HG03439 (cell line): ENCODE measurements around the gene ADAMTSL5.
"Not testable (repeated sequence)": the region's sequence is repeated elsewhere in the genome, so short reads cannot be mapped to it uniquely, and the experiment has no call there.

Experiments
- ATAC-seq: cut with Tn5 transposase; IDR thresholded peaks from one replicate; pipeline ENCODE4 v1.9.1; 2021; ENCODE audit warnings: mild to moderate bottlenecking, moderate library complexity; ENCODE audit not compliant: unreplicated experiment

ADAMTSL5 gene

GRCh38 chr19:1514295-1514661 is 1.5 kb upstream of the ADAMTSL5 start:
- no peak for ATAC-seq

DNA sequence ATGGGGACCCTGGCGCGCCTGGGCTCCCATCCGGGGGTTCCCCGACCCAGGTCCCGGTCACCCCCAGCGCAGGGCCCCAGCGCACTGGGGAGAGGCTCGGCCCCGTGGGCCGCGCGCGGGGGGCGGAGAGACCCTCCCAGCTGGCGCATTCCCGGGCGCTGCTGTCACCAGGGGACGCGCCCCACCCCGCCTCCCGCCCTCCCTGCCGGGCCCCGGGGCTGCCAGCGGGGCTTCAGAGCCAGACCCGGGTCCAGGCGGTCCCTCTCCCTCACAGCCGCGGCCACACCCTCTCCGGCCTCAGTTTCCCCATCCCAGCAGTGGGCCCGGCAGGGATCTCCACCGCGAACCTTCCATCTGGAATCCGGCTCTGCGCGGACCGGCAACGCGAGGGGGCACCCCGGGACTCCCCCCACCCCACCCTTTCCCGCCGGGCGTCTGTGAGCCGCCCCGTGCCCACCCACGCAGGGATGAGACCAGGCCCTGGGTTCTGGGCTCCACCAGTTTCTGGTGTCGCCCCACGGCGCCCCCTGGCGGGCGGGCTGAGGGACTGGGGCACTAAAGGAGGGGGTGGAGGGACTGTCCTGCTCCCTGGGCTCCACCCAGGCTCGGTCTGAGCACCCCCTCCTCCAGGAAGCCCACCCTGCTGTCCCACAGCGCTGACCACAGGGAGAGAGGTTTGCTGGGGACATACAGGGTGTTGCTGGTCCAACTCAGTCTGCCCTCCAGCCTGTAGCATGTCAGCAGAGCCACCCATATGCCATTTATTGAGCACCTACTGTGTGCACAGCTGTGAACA is 878 bp upstream of the ADAMTSL5 start:
- no peak for ATAC-seq

DNA sequence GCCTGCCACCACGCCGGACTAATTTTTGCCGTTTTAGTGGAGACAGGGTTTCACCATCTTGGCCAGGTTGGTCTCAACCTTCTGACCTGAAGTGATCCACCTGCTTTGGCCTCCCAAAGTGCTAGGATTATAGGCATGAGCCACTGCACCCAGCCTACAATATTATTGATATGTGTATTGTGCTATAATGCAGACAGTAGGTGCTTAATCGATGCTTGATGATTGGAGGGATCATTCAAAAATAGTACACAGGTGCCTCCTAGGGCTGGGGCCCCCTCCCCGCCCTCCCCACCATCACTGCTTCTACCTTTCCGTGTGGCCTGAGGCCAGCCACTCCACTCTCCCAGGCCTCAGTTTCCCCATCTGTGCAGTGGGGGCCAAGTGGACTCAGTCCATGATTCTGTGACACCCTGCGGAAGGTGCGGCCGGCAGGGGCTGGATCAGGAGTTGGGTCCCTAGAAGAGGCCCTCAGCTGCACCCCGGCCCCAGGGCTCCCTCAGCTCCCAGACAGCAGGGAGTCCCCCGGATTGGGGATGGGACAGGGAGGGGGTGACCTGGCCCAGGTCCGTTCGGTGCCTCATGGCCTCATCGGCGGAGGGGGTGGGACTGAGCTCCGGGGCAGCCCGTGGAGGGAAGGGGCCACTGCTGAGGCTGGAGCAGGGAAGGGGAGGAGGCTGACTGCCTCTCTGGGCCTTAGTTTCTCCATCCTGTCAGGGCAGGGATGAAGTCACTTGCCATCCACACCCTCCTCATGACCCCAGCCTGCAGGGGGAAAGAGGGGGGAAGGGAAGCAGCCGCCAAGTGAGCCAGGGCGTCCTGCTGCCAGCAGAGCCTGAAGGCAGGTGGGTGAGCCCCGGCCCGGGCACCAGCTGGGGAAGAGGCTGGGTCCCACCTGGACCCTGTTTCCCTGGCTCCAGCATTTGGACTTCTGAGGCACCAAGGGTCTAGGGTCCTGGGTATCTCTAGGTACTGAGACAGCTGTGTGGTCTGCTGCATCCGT is 1.2 kb downstream of the ADAMTSL5 start:
- no peak for ATAC-seq

DNA sequence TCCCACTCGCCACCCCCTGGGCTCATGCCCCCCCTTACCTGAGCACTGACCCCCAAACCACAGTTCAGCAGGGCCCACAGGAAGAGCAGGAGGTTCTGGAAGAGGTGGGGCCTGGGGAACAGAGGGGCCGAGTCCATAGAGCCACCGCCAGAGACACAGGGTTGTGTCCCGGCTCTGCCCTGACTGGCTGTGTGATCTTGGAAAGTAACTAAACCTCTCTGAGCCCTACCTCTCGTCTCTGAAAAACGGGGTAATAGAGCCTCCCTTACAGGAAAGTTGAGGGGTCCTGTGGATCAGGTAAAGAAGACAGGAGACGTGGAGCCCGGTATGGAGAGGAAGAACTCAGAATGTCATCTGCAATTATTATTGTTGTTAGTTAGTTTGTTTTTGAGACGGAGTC is 2.0 kb downstream of the ADAMTSL5 start:
- ATAC-seq = no peak

- ATAC-seq = no peak
Measured at GRCh38 chr19:1510442-1510806, 2.4 kb downstream of the ADAMTSL5 start.

DNA sequence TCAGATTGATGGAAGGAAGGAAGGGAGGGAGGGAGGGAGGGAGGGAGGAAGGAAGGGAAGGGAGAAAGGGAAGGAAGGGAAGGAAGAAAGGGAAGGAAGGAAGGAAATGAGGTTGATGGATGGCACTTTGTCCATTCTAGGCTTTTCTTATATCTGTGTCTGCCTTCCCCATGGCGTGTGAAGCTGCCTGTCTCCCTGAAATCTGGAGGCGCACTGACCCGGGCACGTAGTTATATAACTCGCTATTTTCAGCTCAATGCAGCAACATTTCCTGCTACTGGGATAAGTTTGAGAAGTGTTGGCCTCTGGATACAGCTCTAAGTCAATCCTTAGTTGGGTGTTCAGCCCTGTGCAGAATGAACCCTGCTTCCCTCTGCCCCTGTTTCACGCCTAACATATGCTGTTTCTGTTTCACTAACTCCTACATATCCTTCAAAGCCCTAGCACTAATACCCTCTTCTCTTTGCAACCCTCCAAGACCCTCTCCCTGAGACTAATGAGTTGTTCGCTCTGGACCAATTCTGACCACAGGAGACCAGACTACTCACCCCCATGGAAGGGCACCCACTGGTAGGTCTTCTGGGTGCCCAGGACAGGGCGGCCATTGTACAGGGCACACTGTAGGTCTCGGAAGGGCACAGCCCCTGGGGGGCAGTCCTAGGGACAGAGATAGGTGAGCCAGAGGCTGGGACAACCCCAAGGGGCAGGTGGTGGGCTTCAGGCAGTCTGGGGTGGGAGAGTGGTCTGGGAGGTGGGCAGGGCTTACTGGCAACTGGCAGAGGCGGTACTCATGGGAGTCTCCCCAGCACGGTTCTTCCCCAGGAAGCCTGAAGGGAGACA is 3.0 kb downstream of the ADAMTSL5 start:
- ATAC-seq = no peak

GRCh38 chr19:1508507-1508856 is 4.3 kb downstream of the ADAMTSL5 start:
- ATAC-seq = no peak

DNA sequence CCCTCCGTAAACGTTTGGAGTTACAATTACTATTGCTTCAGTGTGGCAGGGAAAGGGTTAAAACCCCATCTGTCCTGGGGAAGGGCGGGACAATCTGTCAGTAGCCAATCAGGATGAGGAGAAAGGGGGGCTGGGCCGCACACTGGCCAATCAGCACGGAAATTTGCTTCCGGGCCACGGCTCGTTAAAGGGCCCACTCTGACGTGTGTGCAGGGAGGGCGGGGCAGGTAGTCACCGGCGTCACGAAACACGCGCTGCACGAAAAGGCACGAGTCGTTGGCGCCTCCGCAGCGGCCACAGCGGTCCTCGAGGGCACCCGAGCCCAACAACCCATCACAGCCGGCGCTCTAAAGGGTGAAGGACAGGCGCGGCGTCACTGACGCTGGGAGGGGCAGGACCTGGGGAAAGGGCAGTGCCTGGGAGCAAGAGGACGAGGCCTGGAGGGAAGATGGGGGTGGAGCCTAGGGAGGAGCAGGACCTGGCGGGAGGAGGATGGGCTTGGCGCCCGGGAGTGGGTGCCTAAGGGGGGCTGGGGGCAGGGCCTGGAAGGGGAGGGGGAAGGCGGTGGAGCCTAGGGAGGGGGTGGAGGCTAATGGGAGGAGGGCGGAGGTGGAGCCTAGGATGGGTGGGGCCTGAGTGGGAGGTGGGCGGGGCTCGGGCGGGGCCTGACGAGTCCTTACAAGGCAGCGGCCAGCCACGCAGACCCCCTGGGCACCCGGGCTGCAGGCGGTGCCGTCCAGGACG is 4.9 kb downstream of the ADAMTSL5 start:
- no peak for ATAC-seq

GRCh38 chr19:1507192-1507660 is 5.6 kb downstream of the ADAMTSL5 start:
- no peak for ATAC-seq

GRCh38 chr19:1505991-1506881 is 6.6 kb downstream of the ADAMTSL5 start:
- no peak for ATAC-seq

GRCh38 chr19:1505012-1505411 is 7.8 kb downstream of the ADAMTSL5 start:
- ATAC-seq = no peak

GRCh38 chr19:1503925-1504773 is 8.7 kb downstream of the ADAMTSL5 start:
- ATAC-seq = no peak

DNA sequence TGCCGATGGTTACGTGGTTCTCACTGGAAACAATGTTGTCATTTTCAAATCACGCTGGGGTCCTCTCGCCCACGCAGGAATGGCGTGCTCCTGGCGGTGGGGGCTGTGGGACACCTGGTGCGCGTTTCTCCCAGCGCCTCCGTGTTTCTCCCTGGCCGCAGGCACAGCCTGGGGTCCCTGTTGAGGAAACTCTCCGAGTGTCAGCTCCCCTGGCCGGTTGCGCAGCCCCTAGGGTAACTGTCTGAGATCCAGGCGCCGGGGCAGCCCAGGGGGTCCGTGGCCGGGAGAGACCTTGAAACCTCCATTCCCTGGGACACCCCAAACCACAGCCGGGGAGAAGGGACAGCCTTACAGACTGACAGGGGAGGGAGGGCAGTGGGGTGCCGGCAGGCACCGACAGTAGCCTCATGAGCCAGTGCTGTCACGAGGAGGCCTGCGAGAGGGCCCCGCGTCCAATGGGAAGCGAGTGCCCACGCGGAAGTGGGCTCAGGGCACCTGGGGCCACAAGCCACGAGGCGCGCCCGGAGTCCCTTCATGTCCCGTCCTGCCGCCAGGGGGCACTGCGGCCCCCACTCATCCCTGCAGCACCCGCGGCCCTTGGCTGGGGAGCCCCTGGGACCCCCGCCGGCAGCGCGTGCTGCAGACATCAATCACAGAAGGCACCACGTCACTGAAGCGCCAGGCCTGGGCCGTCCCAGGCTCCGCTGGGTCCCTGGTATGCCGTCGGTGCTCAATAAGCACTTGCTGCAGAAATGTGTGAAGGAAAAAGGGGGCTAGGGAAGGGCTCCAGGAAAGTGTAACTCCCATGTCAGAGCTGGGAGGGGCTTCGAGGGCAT is 9.5 kb downstream of the ADAMTSL5 start:
- ATAC-seq = no peak

DNA sequence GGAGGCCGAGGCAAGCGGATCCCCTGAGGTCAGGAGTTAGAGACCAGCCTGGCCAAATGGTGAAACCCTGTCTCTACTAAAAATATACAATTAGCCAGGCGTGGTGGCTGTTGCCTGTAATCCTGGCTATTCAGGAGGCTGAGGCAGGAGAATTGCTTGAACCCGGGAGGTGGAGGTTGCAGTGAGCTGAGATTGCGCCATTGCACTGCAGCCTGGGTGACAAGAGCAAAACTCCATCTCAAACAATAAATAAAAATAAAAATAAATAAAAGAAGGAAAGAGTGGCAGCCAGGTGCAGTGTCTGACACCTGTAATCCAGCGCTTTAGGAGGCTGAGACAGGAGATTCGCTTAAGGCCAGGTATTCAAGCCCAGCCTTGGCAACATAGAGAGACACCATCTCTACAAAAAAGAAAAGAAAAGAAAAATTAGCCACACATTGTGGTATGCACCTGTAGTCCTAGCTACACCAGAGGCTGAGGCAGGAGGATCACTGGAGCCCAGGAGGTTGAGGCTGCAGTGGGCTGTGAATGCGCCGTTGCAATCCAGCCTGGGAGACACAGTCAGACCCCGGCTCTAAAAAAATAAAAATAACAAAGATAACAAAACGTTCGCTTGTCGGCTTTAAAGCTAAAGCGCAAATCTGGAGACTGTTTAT is 10.3 kb downstream of the ADAMTSL5 start:
- ATAC-seq = no peak

DNA sequence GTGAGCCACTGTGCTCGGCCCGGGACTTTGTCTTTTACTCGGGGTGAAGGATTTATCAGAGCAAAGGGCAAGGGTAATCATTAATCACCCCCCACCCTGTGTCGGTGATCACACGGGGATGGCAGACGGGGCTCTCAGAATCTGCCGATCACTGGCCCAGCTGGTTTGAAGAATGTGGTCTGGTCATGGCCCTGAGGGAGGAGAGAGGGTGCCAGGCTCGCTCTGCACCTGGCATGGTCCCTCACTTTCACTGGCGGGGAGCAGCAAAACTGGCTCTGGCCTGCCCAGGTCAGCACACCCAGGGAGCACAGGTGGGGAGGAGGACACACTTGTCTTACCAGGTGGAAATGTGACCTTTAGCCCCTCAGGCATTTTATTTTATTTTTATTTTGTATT is 11.6 kb downstream of the ADAMTSL5 start:
- no peak for ATAC-seq

DNA sequence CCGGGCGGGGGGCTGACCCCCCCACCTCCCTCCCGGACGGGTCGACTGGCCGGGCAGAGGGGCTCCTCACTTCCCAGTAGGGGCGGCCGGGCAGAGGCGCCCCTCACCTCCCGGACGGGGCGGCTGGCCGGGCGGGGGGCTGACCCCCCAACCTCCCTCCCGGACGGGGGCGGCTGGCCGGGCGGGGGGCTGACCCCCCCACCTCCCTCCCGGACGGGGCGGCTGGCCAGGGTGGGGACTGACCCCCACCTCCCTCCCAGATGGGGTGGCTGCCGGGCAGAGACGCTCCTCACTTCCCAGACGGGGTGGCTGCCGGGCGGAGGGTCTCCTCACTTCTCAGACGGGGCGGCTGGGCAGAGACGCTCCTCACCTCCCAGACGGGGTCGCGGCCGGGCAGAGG is 13.6 kb downstream of the ADAMTSL5 start:
- ATAC-seq = not testable (repeated sequence)
